Stimulated activated CD4-positive, alpha-beta T cell treated with anti-CD3 and anti-CD28 coated beads, Interleukin-2, amount 100 ng/mL, for 4 hours (primary cell): ENCODE measurements around the gene PRR5L.

Experiments
- DNase-seq: peaks from one replicate; pipeline ENCODE4 v3.0.0-alpha.2; 2020; ENCODE audit warnings: low read depth

The PRR5L gene

DNA sequence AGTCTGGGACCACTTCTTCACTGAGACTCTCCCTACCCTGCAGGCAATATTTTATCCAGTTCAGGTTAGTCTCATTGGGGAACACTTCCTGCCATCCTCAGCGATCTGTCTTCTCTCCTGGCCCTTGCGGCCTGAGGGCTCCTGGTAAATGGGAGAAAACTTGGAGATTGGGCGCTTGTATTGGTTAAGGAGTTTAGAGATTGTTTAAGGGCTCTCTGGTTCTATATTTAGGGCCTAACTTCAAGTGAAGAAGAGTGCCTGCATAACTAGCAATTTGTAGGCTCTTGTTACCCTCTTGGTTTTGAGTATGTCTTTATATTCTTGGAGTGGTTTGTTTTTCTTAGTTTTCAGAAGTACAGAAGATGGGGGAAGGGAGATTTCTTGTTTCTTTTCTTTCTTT is 141.3 kb downstream of the PRR5L start:
- DNase-seq = no peak

DNA sequence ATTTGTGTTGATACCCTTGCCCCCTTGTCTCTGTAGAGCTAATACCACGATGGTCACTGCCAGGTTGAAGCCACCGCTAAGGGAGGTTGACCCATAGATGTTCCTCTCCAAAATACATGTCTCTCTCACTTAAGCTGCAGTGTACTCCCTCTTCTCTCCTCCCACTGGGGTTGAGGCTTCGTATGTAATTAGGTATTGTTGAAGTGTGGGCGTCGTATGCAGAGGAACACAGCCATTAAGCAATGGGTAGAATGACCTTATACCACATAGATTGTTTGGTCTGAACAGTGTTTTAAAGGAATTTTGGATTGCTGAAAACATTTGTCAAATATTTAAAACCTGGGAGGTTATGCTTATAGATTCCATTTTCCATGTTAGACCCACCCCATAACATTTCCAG is 142.0 kb downstream of the PRR5L start:
- DNase-seq = no peak

GRCh38 chr11:36441610-36442208 is 145.6 kb downstream of the PRR5L start:
- DNase-seq = no peak

GRCh38 chr11:36443661-36444060 is 147.6 kb downstream of the PRR5L start:
- DNase-seq = no peak

DNA sequence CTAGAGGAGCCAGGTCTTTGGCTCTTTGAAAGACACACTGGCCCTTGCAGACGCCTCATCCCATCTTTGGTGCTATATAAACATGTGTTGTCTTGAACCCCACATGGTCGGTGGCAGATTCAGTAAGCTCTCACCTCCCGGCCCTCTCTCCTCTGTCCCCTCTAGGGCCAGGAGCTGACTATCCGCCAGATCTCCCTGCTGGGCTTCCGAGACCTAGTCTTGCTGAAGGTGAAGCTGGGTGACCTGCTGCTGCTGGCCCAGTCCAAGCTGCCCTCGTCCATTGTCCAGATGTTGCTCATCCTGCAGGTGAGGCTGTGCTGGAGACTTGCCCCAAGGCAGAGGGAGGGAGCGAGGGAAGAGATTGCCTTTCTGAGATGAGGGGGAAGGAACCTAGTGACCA is 150.0 kb downstream of the PRR5L start:
- no peak for DNase-seq

DNA sequence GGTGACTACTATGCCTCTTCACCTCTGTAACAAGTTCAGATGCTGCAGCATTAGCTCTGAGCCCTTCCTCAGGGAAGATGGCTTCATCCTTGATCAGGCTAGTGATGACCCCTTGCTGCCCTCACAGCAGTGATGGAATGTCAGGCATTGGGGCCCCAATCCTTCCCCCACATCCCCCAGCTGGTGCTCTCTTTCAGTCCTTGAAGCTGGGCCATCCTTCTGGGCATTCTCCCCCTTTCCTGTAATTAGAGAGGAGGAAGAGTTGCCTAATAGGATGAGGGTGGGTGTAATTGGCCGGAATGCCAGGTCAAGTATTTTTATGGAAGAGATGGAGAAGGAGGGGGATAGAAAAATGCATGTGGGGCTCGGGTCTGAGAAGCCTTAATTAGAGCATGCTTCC is 151.4 kb downstream of the PRR5L start:
- no peak for DNase-seq

- DNase-seq = no peak
These were observed 151.9 kb downstream of the PRR5L start for GRCh38 chr11:36447947-36448346.

GRCh38 chr11:36449561-36450096 is 153.5 kb downstream of the PRR5L start:
- DNase-seq = no peak

GRCh38 chr11:36450110-36450572 is 154.1 kb downstream of the PRR5L start:
- DNase-seq = no peak

GRCh38 chr11:36451045-36451444 is 155.0 kb downstream of the PRR5L start:
- DNase-seq = no peak

- DNase-seq = no peak
These were observed 155.6 kb downstream of the PRR5L start for GRCh38 chr11:36451681-36452080.

DNA sequence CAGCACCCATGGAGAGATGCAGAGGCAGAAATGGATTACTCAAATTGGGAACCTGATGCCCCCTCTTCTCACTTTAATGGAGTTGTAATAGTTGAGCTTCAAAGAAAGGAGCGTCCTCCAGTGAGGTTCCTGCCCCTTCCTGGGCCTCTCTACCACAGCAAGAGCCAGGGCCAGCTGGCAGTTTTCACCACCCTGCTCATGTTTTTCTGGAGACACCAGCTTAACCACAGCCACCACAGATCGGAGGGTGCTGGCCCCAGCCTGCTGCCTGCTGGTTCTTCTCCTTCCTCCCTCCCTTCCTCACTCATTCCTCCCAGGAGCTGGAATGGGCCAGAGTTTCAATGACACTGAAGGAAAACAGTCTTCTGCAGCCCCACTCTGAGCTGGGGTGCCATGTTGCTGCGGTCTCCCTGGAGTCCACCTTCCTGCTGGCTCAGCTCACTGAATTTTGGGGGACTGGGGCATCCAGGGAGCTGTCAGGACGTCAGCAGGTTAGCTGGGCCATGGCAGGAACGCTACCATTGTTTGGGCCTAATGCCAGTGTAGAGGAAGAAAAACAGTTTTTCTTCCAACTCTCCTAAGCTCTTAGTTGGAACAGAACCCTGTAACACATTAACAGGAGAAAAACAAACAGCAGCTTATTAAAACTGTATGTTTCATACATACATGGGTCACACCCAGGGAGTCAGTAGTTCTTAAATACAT is 156.3 kb downstream of the PRR5L start:
- DNase-seq = no peak

- DNase-seq = no peak
These were observed 156.9 kb downstream of the PRR5L start for GRCh38 chr11:36452961-36453360.

- no peak for DNase-seq
These were observed 157.6 kb downstream of the PRR5L start for GRCh38 chr11:36453678-36454077.

GRCh38 chr11:36454551-36454940 is 158.5 kb downstream of the PRR5L start:
- DNase-seq = no peak

DNA sequence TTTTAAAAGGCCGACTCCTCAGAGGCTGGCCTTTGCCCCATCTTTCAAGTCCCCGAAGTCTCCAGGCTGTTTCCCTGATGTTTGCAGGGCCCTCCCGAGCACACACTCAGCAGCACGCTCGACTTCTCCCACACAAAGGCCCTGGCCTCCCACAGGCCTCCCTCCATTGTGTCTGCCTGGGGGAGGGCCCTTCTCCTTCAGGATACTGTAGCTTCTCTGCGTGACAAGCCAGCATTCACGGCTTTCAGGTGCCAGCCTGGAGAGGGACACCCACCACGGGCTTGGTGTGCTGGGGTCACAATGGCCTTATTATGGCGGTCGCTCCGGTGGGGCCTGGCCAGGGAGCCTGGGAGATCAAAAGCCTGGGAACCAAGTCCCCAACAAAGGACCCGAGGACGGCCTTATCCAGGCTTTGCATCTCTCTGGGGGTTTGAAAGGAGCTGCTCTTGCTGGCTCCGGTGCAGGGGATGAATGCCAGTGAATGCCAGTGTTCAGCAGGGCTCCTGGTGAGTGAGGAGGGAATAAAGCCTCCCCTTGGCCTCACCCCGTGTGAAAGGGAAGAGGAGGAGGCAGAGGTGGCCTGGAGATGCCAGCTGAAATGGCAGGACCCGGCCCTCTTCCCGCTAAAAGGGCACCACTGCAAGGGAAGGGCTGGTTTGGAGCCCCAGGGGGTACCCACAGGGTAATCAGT is 159.0 kb downstream of the PRR5L start:
- no peak for DNase-seq

GRCh38 chr11:36455658-36456111 is 159.6 kb downstream of the PRR5L start:
- DNase-seq = no peak

DNA sequence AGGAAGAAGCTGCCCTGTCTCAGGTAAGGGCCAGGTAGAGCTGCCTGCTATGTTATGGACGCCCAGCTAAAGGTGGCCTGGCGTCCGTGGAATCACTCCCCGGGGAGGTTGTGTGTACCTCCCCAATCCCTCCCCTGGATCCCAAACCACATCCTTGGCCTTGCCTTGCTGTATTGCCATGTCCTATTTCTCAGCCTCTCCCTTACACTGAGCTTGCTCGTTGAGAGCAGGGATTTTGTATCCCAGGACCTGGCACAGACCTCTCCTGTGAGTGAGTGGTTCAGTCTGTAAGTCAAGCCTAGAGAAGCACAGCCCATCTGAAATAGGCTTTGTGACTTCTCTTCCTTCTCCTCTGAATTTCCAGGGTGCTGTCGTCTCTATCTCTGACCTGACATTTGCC is 160.1 kb downstream of the PRR5L start:
- no peak for DNase-seq

GRCh38 chr11:36458129-36458915 is 162.2 kb downstream of the PRR5L start:
- no peak for DNase-seq

GRCh38 chr11:36459046-36459445 is 163.0 kb downstream of the PRR5L start:
- no peak for DNase-seq

- no peak for DNase-seq
These were observed 164.1 kb downstream of the PRR5L start for GRCh38 chr11:36460220-36460619.

DNA sequence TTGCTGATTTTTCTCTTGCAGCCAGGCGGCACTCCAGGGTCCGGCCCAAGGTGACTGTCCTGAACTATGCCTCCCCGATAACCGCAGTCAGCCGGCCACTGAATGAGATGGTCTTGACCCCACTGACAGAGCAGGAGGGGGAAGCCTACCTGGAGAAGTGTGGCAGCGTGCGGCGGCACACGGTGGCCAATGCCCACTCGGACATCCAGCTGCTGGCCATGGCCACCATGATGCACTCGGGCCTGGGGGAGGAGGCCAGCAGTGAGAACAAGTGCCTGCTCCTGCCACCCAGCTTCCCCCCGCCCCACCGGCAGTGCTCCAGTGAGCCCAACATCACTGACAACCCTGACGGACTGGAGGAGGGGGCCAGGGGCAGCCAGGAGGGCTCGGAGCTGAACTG is 166.2 kb downstream of the PRR5L start:
- no peak for DNase-seq
